Gastrocnemius medialis (tissue), 4 donors: Measurements from ENCODE around the gene LDLRAD3. TPM values are rescaled to one million over a fixed set of nuclear protein-coding genes. Genes with fewer than 3 reads are reported as not detected.

Experiments used
- ATAC-seq, 2 donors: fragments of 150-250 bp; one replicate each; pipeline ENCODE4 v1.9.1; 2016
- DNase-seq, 2 donors: peaks; one replicate each; pipeline ENCODE4 v3.0.0-alpha.2; 2019
- H3K27ac ChIP-seq, 4 donors: fragments of 200-600 bp; sonication (generic); 1 replicate in 1 of 4; 2 replicates in 3 of 4; pipeline ENCODE4 v1.5.1; 2016 to 2018; ENCODE audit warnings: mild to moderate bottlenecking in 2 of 4, moderate library complexity in 1 of 4
- H3K27me3 ChIP-seq, 3 donors: fragments of 200-600 bp; sonication (generic) in 2 of 3; 1 replicate in 1 of 3; 2 replicates in 2 of 3; pipeline versions ENCODE4 v1.5.1 to v1.6.0; 2016 to 2019; ENCODE audit warnings: mild to moderate bottlenecking in 1 of 3, moderate library complexity in 1 of 3
- H3K36me3 ChIP-seq, 2 donors: fragments of 200-600 bp; sonication (generic) in 1 of 2; one replicate each; pipeline ENCODE4 v1.5.1; 2017 to 2018
- H3K4me1 ChIP-seq, 2 donors: fragments of 200-600 bp; sonication (generic) in 1 of 2; one replicate each; pipeline ENCODE4 v1.5.1; 2016 to 2017; ENCODE audit warnings: mild to moderate bottlenecking in 2 of 2
- H3K4me3 ChIP-seq, 4 donors: fragments of 200-600 bp; sonication (generic) in 3 of 4; 1 replicate in 1 of 4; 2 replicates in 3 of 4; pipeline ENCODE4 v1.5.1; 2016 to 2019; ENCODE audit warnings: mild to moderate bottlenecking in 2 of 4
- H3K9me3 ChIP-seq, 3 donors: fragments of 200-600 bp; sonication (generic) in 2 of 3; 1 replicate in 1 of 3; 2 replicates in 2 of 3; pipeline ENCODE4 v1.5.1; 2016 to 2019
- POLR2A ChIP-seq, 2 donors: fragments of 450-650 bp; IDR thresholded peaks; one replicate each; pipeline ENCODE4 v1.6.1; 2017; ENCODE audit warnings: antibody characterized with exemption in 2 of 2, mild to moderate bottlenecking in 2 of 2, moderate library complexity in 2 of 2
- in situ Hi-C, 4 donors: fragments of 200-750 bp; cut with MboI; loops; one replicate each; pipeline versions ENCODE4 v1.15.0 to v1.8.0; 2017; ENCODE audit warnings: low sequenced_read_pairs in 4 of 4
- intact Hi-C: fragments of 100-400 bp; cut with DNase I; formaldehyde crosslinking; loops from one replicate; pipeline ENCODE4 v1.15.1; 2023; ENCODE audit warnings: low total_unique reads
- total RNA-seq, 4 donors: library from RNA; depleted of rRNA; stranded (reverse); fragments of >200 nt; gene quantifications; one replicate each; pipeline versions ENCODE4 v1.1.0 to v1.2.3, GENCODE V29; 2016
- TF ChIP-seq, protein P1 (sequence below), 5 experiments: fragments of 450-650 bp in 3 of 5; fragments of 200-600 bp in 2 of 5; sonication (generic) in 2 of 5; IDR thresholded peaks in 4 of 5; conservative IDR thresholded peaks in 1 of 5; 1 replicate in 4 of 5; 2 replicates in 1 of 5; pipeline ENCODE4 v1.5.1; 2016 to 2019; ENCODE audit warnings: antibody characterized with exemption in 5 of 5, mild to moderate bottlenecking in 3 of 5, moderate library complexity in 3 of 5

LDLRAD3 gene
- total RNA-seq, 4 donors from 2014 or later: 6.1 to 12.8 (median 11.8) TPM

DNA sequence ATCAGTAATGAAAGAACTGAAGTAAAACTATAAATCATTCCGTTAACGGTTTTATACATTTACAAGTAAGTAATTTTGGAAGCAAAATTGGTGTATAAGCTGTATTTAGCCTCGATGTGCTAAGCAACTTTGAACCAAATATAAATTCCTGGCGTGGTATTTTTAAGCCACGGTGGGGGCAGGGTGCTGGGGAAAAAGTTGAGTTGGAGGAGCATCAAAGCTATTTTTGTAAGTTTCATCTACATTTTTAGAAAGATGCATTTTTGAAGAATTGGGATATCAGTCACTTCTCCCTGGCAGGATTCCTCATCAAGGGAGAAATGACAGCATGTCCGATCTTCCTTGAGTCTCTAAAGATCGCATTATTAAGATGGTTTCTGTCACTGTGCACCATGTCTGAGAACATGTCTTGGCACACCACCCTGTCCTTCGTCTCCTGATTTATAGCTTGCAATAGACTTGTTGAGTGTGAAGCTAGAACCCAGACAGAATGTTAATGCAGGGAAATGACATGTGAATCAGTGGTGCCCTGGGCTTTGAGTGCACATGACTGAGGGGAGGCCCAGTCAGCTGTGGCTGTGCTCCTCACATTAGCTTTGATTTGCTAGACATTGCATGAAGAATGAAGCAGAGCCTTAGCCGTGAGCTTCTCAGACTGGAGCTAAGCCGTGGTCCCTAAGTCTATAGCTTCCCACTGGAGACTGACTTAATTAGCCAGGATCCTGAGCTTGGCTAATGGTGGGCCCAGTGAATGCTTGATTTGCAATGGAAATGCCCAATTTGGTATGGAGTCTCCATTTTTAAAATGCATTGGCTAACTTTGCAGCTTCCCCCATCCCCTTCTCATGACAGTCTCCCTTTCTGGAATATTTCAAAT lies 218.4 kb downstream of the LDLRAD3 start:
- peaks cover 11 to 13% of the 10 kb centered on the region in 2 donors for H3K4me1 ChIP-seq
- in situ Hi-C loops: no loop called here

DNA sequence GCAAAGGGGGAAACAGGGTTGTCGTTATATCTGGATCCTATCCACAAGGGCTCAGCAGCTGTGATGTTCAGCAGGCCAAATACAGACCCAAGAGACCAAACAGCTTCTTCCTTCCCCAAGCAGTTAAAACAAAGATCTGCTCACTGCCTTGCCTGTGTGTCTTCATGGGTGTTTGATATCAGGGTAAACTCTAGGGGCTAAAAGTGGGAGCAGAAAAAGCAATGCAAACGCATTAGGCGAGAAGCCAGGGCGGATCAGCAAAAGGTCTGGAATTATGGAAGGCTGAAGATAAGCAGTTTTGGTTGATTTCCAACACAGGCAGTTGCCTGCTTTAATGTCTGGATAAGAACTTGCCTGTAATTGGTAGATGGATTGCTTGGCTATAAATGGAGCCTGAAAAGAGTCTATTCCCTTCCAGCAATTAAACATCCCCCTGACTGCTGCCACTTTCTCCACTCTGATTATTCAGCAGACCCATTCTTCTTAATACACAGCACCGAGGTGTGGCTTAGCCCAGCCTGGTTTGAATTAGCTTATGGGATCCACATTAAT lies 219.1 kb downstream of the LDLRAD3 start:
- H3K27ac ChIP-seq: no peak overlapping the region
- intact Hi-C loops: no loop called here
- no peaks in the 10 kb centered on the region for H3K9me3 ChIP-seq
- no peak for DNase-seq
- ATAC-seq: no peak
- H3K27me3 ChIP-seq: no peaks in the 10 kb centered on the region
- no peak for TF ChIP-seq POLR2A (IDR thresholded peaks at IDR 0.05)
- TF ChIP-seq, protein P1, sequence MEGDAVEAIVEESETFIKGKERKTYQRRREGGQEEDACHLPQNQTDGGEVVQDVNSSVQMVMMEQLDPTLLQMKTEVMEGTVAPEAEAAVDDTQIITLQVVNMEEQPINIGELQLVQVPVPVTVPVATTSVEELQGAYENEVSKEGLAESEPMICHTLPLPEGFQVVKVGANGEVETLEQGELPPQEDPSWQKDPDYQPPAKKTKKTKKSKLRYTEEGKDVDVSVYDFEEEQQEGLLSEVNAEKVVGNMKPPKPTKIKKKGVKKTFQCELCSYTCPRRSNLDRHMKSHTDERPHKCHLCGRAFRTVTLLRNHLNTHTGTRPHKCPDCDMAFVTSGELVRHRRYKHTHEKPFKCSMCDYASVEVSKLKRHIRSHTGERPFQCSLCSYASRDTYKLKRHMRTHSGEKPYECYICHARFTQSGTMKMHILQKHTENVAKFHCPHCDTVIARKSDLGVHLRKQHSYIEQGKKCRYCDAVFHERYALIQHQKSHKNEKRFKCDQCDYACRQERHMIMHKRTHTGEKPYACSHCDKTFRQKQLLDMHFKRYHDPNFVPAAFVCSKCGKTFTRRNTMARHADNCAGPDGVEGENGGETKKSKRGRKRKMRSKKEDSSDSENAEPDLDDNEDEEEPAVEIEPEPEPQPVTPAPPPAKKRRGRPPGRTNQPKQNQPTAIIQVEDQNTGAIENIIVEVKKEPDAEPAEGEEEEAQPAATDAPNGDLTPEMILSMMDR (IDR thresholded peaks at IDR 0.05 in 4 of 5, conservative IDR thresholded peaks at IDR 0.05 in 1 of 5): no peak
- peaks cover 11 to 13% of the 10 kb centered on the region in 2 donors for H3K4me1 ChIP-seq
- H3K36me3 ChIP-seq: no peaks in the 10 kb centered on the region
- in situ Hi-C loops: no loop called here
- H3K4me3 ChIP-seq: no peak overlapping the region

More for the DNA sequence above, 218.4 kb downstream of the LDLRAD3 start:
- no peak for DNase-seq
- Histone ChIP-seq H3K9me3 (no peaks in the 10 kb centered on the region), H3K27me3 (no peaks in the 10 kb centered on the region), H3K27ac (no peak overlapping the region), H3K36me3 (no peaks in the 10 kb centered on the region), H3K4me3 (no peak overlapping the region)
- intact Hi-C loops: no loop called here
- ATAC-seq: no peak
- TF ChIP-seq, protein P1 (IDR thresholded peaks at IDR 0.05 in 4 of 5, conservative IDR thresholded peaks at IDR 0.05 in 1 of 5): no peak
- no peak for TF ChIP-seq POLR2A (IDR thresholded peaks at IDR 0.05)

DNA sequence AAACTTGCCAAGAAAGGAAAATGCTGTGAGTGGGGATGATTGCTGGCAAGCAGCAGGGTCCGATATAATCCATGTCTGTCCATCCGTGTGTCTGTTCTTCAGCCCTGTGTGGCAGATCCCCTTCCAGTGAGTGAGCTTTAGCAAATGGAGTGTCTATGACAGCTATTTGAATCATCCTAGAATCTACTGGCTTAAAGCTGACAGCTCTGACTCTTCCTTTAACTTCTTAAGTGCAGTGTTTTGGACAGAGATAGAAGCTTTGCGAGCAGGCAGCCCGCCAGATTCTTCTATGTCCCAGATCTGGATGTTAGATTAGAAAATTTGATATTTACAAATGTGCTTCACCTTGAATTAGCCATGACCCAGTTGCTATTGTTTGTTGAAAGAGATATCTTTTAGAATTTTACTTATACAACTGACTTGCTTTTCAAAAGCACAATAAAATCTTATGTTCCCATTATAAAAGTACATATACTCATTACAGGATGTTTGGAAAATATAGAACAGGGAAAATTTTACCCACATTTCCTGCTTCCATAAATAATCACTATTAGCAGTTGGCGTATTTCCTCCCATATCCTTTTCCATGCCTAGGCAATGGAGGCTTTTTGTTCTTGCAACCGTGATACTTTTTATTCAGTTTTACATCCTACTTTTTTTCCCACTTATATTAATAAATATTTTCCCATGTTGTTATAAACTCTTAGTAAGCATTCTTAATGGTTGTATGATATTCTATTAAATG lies 220.8 kb downstream of the LDLRAD3 start:
- DNase-seq: no peak

DNA sequence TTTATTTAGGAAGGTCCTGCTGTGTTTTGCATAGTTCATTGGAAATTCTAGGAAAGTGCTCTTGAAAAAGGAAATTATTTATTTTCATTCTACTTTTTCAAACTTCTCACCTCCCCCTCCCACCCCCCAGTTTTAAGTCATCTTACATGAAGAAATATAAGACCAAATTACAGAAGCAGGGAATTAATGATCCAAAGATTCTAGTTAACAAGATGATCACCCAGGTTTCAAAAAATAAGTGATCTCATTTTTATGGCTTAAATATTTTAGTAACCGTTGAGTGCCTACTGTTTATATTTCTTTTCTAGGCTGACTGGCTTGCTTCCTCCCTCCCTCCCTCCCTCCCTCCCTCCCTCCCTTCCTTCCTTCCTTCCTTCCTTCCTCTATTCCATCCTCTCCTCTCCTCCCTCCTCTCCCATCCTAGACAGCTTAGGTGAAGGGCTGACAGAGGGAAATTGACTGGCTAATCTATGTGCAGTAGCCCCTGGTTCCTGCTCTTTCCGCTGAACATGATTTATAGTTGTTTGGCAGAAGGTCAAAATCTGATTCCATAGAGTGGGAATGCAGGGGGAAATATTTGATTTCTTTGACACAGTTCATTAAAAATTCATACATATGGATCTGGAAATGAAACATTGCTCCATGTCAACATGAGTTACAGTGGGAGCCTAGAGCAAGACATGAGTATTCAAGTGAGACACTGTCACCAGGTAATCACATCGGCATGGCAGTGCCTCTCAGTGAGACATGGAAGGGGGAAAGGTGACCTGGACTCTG lies 221.9 kb downstream of the LDLRAD3 start:
- H3K27me3 ChIP-seq: no peaks in the 10 kb centered on the region
- ATAC-seq (no peak), DNase-seq (no peak)
- H3K9me3 ChIP-seq: no peaks in the 10 kb centered on the region
- H3K36me3 ChIP-seq: no peaks in the 10 kb centered on the region
- H3K4me1 ChIP-seq: peaks cover 11 to 13% of the 10 kb centered on the region in 2 donors
- no peak overlapping the region for H3K27ac ChIP-seq
- H3K4me3 ChIP-seq: no peak overlapping the region
- intact Hi-C loops: no loop called here
- no peak for TF ChIP-seq POLR2A (IDR thresholded peaks at IDR 0.05)
- TF ChIP-seq, protein P1 (IDR thresholded peaks at IDR 0.05 in 4 of 5, conservative IDR thresholded peaks at IDR 0.05 in 1 of 5): no peak
- in situ Hi-C loops: no loop called here

More for the DNA sequence above, 220.8 kb downstream of the LDLRAD3 start:
- H3K4me3 ChIP-seq: no peak overlapping the region
- peaks cover 11 to 13% of the 10 kb centered on the region in 2 donors for H3K4me1 ChIP-seq
- H3K36me3 ChIP-seq: no peaks in the 10 kb centered on the region
- intact Hi-C loops (no loop called here), in situ Hi-C loops (no loop called here)
- no peak overlapping the region for H3K27ac ChIP-seq
- H3K27me3 ChIP-seq: no peaks in the 10 kb centered on the region
- no peak for TF ChIP-seq POLR2A (IDR thresholded peaks at IDR 0.05)
- TF ChIP-seq, protein P1 (IDR thresholded peaks at IDR 0.05 in 4 of 5, conservative IDR thresholded peaks at IDR 0.05 in 1 of 5): no peak
- no peak for ATAC-seq
- no peaks in the 10 kb centered on the region for H3K9me3 ChIP-seq
